ENCODE results near the gene DSG3. TPM values are rescaled to one million over a fixed set of nuclear protein-coding genes. Genes with fewer than 3 reads are reported as not detected.

DSG3 gene
- total and polyA plus RNA-seq, 2 donors (not counting 1 experiment from before 2014, with no cell fraction given), result 0.02 TPM; not detected in 1

GRCh38 chr18:31469629-31470028 lies 22.1 kb downstream of the DSG3 start:
- Histone ChIP-seq H3K9me3 (ENCODE audit: control insufficient read depth, insufficient read depth, low read depth, low read length) (no peaks in the 10 kb centered on the region), H2AFZ (ENCODE audit: low read length) (no peak overlapping the region), H3K9ac (ENCODE audit: insufficient read depth, low read length) (no peak overlapping the region), H3K36me3 (ENCODE audit: control insufficient read depth, insufficient read depth, low read length) (no peaks in the 10 kb centered on the region), H3K4me1 (ENCODE audit: control insufficient read depth, extremely low read depth, insufficient read depth, low read length) (no peaks in the 10 kb centered on the region), H4K20me1 (ENCODE audit: control insufficient read depth, extremely low read depth, insufficient read depth, low read length) (peaks cover 2% of the 10 kb centered on the region), H3K79me2 (ENCODE audit: control insufficient read depth, insufficient read depth, low read length) (no peaks in the 10 kb centered on the region), H3K4me2 (ENCODE audit: extremely low read depth, insufficient read depth, low read length) (no peak overlapping the region), H3K27ac (ENCODE audit: insufficient read depth, low read length) (no peak overlapping the region), H3K4me3 (replicated peaks in 1 of 4; ENCODE audit: control extremely low read depth in 1 of 4, insufficient read depth in 1 of 4, low read depth in 3 of 4, low read length in 4 of 4) (no peak overlapping the region), H3K27me3 (ENCODE audit: control insufficient read depth, insufficient read depth, low read length) (no peaks in the 10 kb centered on the region)
- no peak for TF ChIP-seq EZH2 (IDR thresholded peaks at IDR 0.05; ENCODE audit: low read length, missing control alignments)
- no peak for TF ChIP-seq CTCF (conservative IDR thresholded peaks at IDR 0.05 in 1 of 2, IDR thresholded peaks at IDR 0.05 in 1 of 2; ENCODE audit: low read depth in 1 of 2, low read length in 2 of 2)
- DNase-seq (ENCODE audit: low read depth in 2 of 2), result no peak

- TF ChIP-seq EZH2 (IDR thresholded peaks at IDR 0.05; ENCODE audit: low read length, missing control alignments), result no peak
- no peak for TF ChIP-seq CTCF (conservative IDR thresholded peaks at IDR 0.05 in 1 of 2, IDR thresholded peaks at IDR 0.05 in 1 of 2; ENCODE audit: low read depth in 1 of 2, low read length in 2 of 2)
- H3K4me2 ChIP-seq (ENCODE audit: extremely low read depth, insufficient read depth, low read length), result no peak overlapping the region
- no peak overlapping the region for H3K9ac ChIP-seq (ENCODE audit: insufficient read depth, low read length)
- no peak overlapping the region for H2AFZ ChIP-seq (ENCODE audit: low read length)
- H3K4me1 ChIP-seq (ENCODE audit: control insufficient read depth, extremely low read depth, insufficient read depth, low read length), result no peaks in the 10 kb centered on the region
- H4K20me1 ChIP-seq (ENCODE audit: control insufficient read depth, extremely low read depth, insufficient read depth, low read length), result no peaks in the 10 kb centered on the region
- no peak for DNase-seq (ENCODE audit: low read depth in 2 of 2)
- no peak overlapping the region for H3K4me3 ChIP-seq (replicated peaks in 1 of 4; ENCODE audit: control extremely low read depth in 1 of 4, insufficient read depth in 1 of 4, low read depth in 3 of 4, low read length in 4 of 4)
- H3K27me3 ChIP-seq (ENCODE audit: control insufficient read depth, insufficient read depth, low read length), result no peaks in the 10 kb centered on the region
- no peaks in the 10 kb centered on the region for H3K36me3 ChIP-seq (ENCODE audit: control insufficient read depth, insufficient read depth, low read length)
- H3K9me3 ChIP-seq (ENCODE audit: control insufficient read depth, insufficient read depth, low read depth, low read length), result no peaks in the 10 kb centered on the region
- H3K79me2 ChIP-seq (ENCODE audit: control insufficient read depth, insufficient read depth, low read length), result no peaks in the 10 kb centered on the region
- H3K27ac ChIP-seq (ENCODE audit: insufficient read depth, low read length), result no peak overlapping the region
Observed at GRCh38 chr18:31478688-31479087, 31.1 kb downstream of the DSG3 start.

GRCh38 chr18:31482051-31482450 lies 34.5 kb downstream of the DSG3 start:
- no peaks in the 10 kb centered on the region for H3K27me3 ChIP-seq (ENCODE audit: control insufficient read depth, insufficient read depth, low read length)
- no peaks in the 10 kb centered on the region for H3K36me3 ChIP-seq (ENCODE audit: control insufficient read depth, insufficient read depth, low read length)
- no peak for DNase-seq (ENCODE audit: low read depth in 2 of 2)
- H3K4me1 ChIP-seq (ENCODE audit: control insufficient read depth, extremely low read depth, insufficient read depth, low read length), result no peaks in the 10 kb centered on the region
- H3K4me3 ChIP-seq (replicated peaks in 1 of 4; ENCODE audit: control extremely low read depth in 1 of 4, insufficient read depth in 1 of 4, low read depth in 3 of 4, low read length in 4 of 4), result no peak overlapping the region
- no peak overlapping the region for H3K27ac ChIP-seq (ENCODE audit: insufficient read depth, low read length)
- H3K9me3 ChIP-seq (ENCODE audit: control insufficient read depth, insufficient read depth, low read depth, low read length), result no peaks in the 10 kb centered on the region
- no peak overlapping the region for H3K9ac ChIP-seq (ENCODE audit: insufficient read depth, low read length)
- no peak overlapping the region for H3K4me2 ChIP-seq (ENCODE audit: extremely low read depth, insufficient read depth, low read length)
- TF ChIP-seq CTCF (conservative IDR thresholded peaks at IDR 0.05 in 1 of 2, IDR thresholded peaks at IDR 0.05 in 1 of 2; ENCODE audit: low read depth in 1 of 2, low read length in 2 of 2) (no peak), EZH2 (IDR thresholded peaks at IDR 0.05; ENCODE audit: low read length, missing control alignments) (no peak)
- H2AFZ ChIP-seq (ENCODE audit: low read length), result no peak overlapping the region
- H3K79me2 ChIP-seq (ENCODE audit: control insufficient read depth, insufficient read depth, low read length), result no peaks in the 10 kb centered on the region
- no peaks in the 10 kb centered on the region for H4K20me1 ChIP-seq (ENCODE audit: control insufficient read depth, extremely low read depth, insufficient read depth, low read length)
